ENCODE data around the gene C12orf43. TPM values are rescaled to one million over a fixed set of nuclear protein-coding genes. Genes with fewer than 3 reads are reported as not detected.
"Not testable (repeated sequence)": the region's sequence is repeated elsewhere in the genome, so short reads cannot be mapped to it uniquely, and the experiment has no call there.

Gene C12orf43, protein sequence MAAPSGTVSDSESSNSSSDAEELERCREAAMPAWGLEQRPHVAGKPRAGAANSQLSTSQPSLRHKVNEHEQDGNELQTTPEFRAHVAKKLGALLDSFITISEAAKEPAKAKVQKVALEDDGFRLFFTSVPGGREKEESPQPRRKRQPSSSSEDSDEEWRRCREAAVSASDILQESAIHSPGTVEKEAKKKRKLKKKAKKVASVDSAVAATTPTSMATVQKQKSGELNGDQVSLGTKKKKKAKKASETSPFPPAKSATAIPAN
- 23.7 and 24.8 TPM in 2 replicates for total RNA-seq

DNA sequence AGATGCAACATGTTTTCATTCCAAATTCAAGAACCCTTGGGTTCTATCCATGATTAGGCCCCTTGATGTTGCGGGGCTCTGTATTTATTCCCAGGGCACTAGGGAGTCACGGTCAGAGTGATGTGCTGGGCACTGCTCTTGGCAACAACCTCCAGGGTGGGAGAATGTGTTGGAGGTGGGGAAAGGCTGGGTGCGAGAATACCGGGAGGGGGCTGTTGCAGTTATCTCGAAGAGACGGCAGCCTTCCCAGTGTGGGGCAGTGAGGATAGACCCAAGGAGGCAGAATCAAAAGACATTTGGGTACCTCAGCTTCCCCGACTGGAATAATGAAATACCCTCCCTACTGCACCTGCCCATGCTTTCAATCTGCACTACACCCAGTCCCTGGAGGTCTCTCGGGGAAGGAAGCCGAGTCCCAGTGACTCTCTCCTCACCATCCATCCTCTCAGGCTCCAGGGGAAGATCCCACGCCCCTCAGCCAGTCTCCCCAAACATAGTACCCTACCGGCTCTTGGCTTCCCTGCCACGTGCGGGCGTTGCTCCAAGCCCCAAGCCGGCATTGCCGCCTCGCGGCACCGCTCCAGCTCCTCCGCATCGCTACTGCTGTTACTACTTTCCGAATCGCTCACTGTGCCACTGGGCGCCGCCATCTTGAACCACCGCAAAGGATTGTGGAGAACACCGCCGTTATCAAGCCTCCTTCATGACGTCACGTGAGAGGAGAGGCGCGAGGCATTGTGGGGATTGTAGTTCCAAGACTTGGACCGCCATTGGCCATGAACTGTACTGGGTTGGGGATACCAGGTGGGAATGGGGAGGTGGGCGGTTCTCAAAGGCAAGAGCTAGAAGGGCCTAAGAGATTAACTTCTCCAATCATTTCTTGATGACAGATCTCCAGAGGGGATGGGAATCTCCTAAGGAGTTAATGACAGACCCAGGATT lies at the start of gene C12orf43:
TSS of gene C12orf43 (minus strand) at position 663 of the 942 bp plus-strand sequence. CDS start at position 650, 13 bp downstream.
- ATAC-seq (ENCODE audit: low read depth) = peak; percentile 98
- Mint-ChIP-seq H3K4me3 (peak within 1 kb of the TSS; percentile 100), H3K36me3 (ENCODE audit: low read depth) (peaks cover 31% of the 10 kb centered on the region), H3K4me1 (peaks cover 16% of the 10 kb centered on the region), H3K9me3 (no peaks in the 10 kb centered on the region), H3K27ac (peak within 1 kb of the TSS; percentile 97), H3K27me3 (no peaks in the 10 kb centered on the region)
- ChIA-PET POLR2A (interaction anchor here (1.0 kb wide), 1 partner anchor 435 kb away, joined by 3 read pairs; the partner anchor contains the start of gene POP5), CTCF (interaction anchor here (1.2 kb wide), 1 partner anchor 44 kb away, joined by 5 read pairs; no protein-coding TSS in a partner anchor)
- peak; percentile 80 for DNase-seq
- intact Hi-C loops (cut with micrococcal nuclease) = loop anchor here (1.0 to 5.0 kb wide), 4 partner anchors 23 to 570 kb away; partner anchors contain the start of genes GATC, OASL and TRIAP1
- TF ChIP-seq, protein P1, sequence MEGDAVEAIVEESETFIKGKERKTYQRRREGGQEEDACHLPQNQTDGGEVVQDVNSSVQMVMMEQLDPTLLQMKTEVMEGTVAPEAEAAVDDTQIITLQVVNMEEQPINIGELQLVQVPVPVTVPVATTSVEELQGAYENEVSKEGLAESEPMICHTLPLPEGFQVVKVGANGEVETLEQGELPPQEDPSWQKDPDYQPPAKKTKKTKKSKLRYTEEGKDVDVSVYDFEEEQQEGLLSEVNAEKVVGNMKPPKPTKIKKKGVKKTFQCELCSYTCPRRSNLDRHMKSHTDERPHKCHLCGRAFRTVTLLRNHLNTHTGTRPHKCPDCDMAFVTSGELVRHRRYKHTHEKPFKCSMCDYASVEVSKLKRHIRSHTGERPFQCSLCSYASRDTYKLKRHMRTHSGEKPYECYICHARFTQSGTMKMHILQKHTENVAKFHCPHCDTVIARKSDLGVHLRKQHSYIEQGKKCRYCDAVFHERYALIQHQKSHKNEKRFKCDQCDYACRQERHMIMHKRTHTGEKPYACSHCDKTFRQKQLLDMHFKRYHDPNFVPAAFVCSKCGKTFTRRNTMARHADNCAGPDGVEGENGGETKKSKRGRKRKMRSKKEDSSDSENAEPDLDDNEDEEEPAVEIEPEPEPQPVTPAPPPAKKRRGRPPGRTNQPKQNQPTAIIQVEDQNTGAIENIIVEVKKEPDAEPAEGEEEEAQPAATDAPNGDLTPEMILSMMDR (IDR thresholded peaks at IDR 0.05) = no peak

DNA sequence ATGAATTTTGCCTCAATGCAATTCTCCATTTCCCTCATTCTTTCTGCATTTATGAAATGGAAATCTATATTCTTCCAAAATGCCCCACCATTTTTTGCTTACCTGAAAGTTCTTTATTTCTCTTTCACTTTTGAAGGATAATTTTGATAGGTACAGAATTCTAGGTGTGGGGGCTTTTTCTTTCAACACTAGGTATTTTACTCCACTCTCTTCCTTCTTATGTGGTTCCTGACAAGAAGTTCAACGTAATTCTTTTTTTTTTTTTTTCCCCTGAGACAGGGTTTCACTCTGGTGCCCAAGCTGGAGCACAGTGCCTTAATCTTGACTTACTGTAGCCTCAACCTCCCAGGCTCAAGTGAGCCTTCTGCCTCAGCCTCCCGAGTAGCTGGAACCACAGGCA lies 49.1 kb upstream of the C12orf43 start:
- ChIA-PET POLR2A (interaction anchor here (0.6 kb wide), 2 partner anchors 476 to 532 kb away, joined by 3 to 6 read pairs; no protein-coding TSS in a partner anchor), CTCF (no interaction called here)
- ATAC-seq (ENCODE audit: low read depth) (no peak), DNase-seq (no peak)
- Mint-ChIP-seq H3K27me3 (no peaks in the 10 kb centered on the region), H3K4me3 (no peak overlapping the region), H3K4me1 (peaks cover 4% of the 10 kb centered on the region), H3K36me3 (ENCODE audit: low read depth) (no peaks in the 10 kb centered on the region), H3K9me3 (no peaks in the 10 kb centered on the region), H3K27ac (no peak overlapping the region)
- intact Hi-C loops (cut with micrococcal nuclease) = no loop called here
- TF ChIP-seq, protein P1 (IDR thresholded peaks at IDR 0.05) = no peak

DNA sequence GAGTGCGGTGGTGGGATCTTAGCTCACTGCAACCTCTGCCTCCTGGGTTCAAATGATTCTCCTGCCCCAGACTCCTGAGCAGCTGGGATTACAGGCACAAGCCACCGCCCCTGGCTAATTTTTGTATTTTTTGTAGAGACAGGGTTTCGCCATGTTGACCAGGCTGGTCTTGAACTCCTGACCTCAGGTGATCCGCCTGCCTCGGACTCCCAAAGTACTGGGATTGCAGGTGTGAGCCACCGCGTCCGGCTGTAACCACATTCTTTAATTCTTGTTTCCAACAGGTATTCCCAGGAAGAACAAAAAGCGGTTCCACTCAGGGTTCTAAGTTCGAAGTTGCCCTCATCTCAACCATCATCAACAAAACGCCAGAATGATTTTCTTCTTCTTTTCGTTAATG lies 48.3 kb upstream of the C12orf43 start:
- H3K36me3 Mint-ChIP-seq (ENCODE audit: low read depth); H3K9me3 Mint-ChIP-seq; ATAC-seq (ENCODE audit: low read depth); H3K4me3 Mint-ChIP-seq; DNase-seq; POLR2A ChIA-PET; H3K27me3 Mint-ChIP-seq; H3K27ac Mint-ChIP-seq: not testable (repeated sequence)
- intact Hi-C loops (cut with micrococcal nuclease) = loop anchor here (5.0 kb wide), 1 partner anchor 378 kb away; no protein-coding TSS in a partner anchor
- CTCF ChIA-PET = interaction anchor here (0.7 kb wide), 1 partner anchor 31 kb away, joined by 3 read pairs; no protein-coding TSS in a partner anchor
- peaks cover 11% of the 10 kb centered on the region for H3K4me1 Mint-ChIP-seq

DNA sequence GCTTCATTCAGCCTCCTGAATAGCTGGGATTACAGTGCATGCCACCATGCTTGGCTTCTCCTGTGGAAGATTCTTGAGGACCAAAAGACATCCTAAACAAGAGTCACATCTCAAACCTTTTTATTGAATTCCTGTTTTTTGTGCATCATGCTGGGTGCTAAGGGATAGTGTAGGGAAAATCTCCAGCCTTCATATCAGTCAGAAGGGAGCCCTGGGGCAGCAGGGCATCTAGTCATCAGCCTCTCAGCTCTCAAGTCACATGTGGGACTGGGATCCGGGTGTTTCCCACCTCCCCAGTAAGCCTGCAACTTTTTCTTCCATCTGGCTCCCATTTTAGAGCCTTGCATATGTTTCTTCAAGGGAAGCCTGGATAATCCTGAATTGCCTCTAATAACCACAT lies 47.8 kb upstream of the C12orf43 start:
- Mint-ChIP-seq H3K27ac (no peak overlapping the region), H3K9me3 (no peaks in the 10 kb centered on the region), H3K27me3 (no peaks in the 10 kb centered on the region), H3K36me3 (ENCODE audit: low read depth) (no peaks in the 10 kb centered on the region), H3K4me3 (no peak overlapping the region), H3K4me1 (peaks cover 11% of the 10 kb centered on the region)
- ATAC-seq (ENCODE audit: low read depth) (no peak), DNase-seq (no peak)
- TF ChIP-seq, protein P1 (IDR thresholded peaks at IDR 0.05) = no peak
- CTCF ChIA-PET = no interaction called here
- intact Hi-C loops (cut with micrococcal nuclease) = loop anchor here (5.0 kb wide), 1 partner anchor 378 kb away; no protein-coding TSS in a partner anchor
- POLR2A ChIA-PET = no interaction called here

DNA sequence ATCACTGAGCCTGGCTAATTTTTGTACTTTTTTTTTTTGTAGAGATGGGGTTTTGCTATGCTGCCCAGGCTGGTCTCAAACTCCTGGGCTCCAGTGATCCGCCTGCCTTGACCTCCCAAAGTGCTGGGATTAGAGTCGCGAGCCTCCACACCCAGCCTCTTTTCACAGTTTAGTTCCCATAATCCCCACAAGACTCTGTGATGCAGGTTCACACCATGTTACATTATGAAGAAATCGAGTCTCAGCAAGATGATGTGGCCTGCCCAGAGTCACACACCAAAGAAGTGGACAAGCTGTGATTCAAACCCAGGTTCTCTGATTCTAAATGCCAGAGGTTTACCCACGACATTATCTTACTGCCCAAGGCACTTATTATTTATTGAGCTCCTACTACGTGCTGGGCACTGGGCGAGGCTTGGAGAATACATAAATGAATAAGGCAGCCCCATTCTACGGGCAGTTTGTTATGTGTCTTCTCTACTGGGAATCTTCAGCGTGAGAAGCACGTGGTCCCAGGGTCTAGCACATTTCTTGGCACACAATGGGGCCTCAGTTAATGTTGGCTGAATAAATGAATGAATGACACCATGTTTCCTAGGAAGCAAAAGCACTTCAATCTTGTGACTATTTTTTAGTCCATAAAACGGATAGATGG lies 46.2 kb upstream of the C12orf43 start:
- ATAC-seq (ENCODE audit: low read depth) (no peak), DNase-seq (no peak)
- no peak overlapping the region for H3K4me3 Mint-ChIP-seq

More for the DNA sequence above, 46.2 kb upstream of the C12orf43 start:
- H3K9me3 Mint-ChIP-seq = no peaks in the 10 kb centered on the region
- intact Hi-C loops (cut with micrococcal nuclease) = loop anchor here (5.0 kb wide), 1 partner anchor 380 kb away; no protein-coding TSS in a partner anchor
- no peaks in the 10 kb centered on the region for H3K27me3 Mint-ChIP-seq
- no peaks in the 10 kb centered on the region for H3K36me3 Mint-ChIP-seq (ENCODE audit: low read depth)
- TF ChIP-seq, protein P1 (IDR thresholded peaks at IDR 0.05) = no peak
- ChIA-PET CTCF (interaction anchor here (0.8 to 1.1 kb wide), 2 partner anchors 14 to 20 kb away, joined by 3 read pairs; no protein-coding TSS in a partner anchor), POLR2A (interaction anchor here (0.6 kb wide), 1 partner anchor 364 kb away, joined by 3 read pairs; no protein-coding TSS in a partner anchor)
- peaks cover 11% of the 10 kb centered on the region for H3K4me1 Mint-ChIP-seq
- H3K27ac Mint-ChIP-seq = no peak overlapping the region
